Hypothalamus (tissue), 51 donors: ENCODE results near the gene CSTF3.

ENCODE experiments used
- DNase-seq, 51 donors: peaks; one replicate each; lab custom pipeline; 2025; lab: John Stamatoyannopoulos, UW

CSTF3 gene

DNA sequence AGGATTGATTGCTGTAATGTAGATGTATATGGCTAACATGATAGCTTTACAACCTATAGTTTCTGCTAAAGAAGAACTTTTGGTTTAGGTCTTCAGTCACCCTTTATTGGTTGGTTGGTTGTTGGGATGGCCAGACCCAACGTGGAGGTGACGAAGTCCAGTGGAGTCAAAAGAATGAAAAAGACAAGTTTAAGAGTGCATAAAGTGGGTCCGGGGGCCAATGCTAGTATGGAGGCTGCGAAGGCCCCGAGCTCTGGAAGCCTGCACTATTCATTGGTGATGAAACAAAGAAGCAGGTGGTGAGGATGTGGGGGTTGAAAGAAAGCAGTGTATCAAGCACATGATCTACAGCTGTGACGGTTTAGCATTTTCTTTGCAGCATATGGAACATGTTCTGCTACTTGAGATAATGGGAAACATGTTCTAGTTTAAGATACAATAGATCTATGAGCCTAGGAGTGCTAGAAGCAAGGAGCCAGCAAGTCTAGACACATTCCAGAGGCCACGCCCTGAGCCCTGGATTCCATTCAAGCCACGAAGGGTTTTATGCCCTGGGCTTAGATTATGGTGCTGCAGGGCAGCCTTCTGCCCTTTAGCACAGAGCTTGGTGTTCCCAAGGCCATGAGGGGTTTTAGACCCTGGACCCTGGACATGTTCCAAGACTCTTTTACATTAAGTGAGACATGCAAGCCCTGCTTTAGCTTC lies 115.6 kb downstream of the CSTF3 start:
- DNase-seq = no peak

DNA sequence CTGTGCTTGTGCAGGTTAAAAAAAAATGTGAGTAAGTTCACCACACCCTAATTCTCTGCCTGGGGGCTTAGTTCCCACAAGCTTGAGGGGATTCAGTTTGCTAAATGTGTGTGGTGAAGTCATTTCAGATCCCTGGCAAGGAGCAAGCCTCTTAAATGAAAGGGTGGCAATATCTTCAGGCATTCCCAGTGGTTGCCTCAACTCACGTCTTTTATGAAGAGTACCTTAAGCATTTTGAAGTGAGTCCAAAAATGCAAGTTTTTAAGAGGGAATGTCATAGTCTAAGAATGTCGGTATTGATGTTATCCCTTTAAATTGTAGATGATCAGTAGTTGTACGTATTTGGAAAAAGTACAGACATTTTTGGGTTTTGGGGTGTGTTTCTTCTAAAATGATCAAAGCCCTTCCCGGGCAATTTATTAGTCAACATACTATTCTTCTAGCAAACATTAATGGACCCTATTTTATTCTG lies 117.0 kb downstream of the CSTF3 start:
- no peak for DNase-seq

DNA sequence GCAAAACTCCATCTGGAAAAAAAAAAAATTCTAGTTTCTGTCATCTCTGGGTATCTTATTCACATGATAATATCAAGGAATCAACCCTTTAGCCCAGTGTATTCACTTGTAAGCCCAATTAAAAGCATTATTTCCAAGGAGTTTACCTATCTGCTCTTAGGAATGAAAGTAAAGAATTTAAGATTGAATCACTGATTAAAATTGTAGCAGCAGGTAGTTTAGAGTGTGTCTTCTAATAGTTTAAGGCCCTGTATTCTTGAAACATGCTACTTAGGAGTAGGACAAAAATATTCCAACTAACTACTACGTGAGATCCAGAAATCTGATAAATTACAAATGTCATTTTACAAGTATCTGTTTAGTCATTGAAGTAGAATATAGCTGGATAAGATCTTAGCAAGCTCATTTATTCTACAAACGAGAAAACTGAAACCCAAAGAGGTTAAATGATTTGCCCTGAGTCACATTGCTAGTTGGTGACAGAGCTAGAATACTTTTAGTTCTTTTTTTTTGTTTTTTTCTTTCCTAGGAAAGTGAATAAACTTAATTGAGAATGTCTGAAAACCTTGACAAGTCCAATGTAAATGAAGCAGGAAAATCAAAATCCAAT lies 118.0 kb downstream of the CSTF3 start:
- no peak for DNase-seq

DNA sequence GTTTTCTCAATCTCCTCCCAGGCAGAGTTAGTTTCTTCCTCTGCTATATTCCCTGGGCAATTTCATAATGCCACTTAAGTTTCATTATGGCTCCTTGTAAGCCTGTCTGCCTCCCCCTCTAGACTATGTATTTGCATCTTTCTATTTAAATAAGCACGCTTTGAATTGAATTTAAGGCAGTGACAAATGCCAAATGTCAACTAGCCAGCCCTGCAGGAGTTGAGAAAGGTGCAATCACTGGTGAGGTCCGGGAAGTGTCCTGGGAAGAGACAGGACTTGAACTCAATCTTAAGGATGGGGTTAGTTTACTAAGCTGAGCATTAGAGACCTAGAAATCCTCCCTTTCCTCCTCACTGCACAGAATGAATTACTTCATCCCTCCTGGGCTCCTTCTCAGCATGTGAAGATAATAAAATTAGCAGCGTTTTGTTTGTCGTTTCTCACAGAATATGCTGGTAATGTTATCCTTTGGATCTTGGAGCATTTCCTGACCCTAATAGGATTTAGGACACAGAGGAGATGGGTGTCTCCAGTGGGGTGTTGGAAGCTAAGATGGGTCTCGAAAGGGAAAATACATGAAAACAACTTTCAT lies 120.3 kb downstream of the CSTF3 start:
- no peak for DNase-seq

DNA sequence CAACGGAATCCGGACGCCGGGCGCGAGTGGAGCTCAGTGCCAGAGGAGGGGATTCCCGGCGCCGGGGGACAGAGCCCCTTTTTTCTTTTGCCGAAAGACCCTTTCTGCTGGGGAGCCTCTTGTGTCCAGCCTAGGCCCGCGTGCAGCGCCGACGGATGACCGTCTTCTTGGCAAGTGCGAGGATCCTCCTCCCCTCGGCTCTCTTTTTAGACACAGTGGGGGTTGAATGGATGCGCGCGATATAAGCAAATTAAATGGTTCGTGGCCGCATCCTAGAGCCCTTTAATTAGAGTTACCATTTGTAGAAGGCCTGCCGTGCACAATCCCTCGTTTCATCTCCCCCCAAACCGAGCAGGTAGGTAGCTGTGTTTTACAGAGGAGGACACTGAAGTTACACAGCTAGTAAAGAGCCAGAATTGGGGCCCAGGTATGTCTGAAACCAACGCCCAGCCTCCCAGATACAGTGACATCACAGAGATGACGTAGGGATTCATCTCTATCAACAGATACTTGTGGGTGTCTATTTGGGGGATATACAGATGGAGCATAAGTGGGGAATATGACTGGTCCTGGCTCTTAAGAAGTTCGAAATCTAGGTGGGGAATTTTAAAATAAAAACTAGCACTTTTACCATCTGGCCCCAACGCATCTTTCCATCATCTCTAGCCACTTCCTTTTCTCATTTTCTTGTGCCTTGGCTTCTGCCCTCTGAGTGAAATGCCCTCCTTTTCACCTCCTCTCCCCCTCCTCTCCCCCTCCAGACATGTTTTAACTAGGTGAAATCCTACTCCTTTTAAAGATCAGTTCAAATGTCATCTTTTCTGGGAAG lies 121.0 kb downstream of the CSTF3 start:
- peak in 6 of 51 donors; percentile 14 to 65 (median 36) for DNase-seq

DNA sequence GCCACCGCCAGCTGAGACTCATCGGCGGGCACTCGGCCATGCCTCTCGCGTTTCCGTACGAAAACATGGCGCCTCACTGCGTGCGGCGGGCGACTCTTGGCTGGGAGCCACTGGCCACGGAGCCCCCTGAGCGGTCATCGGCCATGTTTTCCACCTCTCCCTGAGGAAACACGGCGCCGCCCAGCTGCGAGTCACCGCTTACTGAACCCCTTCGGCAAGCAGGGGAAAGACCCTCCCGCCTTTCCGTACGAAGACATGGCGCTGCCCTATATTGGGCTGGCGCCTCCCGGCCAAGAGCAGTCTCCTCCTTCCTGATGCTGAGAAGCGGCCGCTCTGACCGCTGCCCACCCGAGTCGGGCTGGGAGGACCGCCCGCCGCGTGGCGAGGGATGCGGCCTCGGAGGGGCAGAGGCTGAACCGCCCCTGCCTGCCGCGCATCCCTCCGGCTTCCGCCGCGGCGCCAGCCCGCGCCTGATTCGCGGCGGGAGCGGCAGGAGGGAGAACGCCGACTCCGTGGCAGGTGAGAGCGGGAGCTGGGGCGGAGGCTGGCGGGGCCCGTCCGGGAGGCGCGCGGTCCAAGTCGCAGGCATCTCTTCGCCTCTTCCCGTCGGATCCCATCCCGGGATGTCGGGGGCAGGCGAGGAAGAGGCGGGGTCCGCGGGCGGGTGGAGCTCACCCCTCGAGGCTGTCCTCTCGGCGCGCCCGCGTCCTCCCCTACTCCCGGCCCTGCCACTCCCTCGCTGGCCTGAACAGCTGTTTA lies 121.8 kb downstream of the CSTF3 start, which contains the start of gene TCP11L1:
TCP11L1 (plus strand) TSS at position 299 of the 759 bp plus-strand sequence. CDS start 4,202 bp downstream, outside the sequence.
- DNase-seq = peak; percentile 69 to 98 (median 89)

DNA sequence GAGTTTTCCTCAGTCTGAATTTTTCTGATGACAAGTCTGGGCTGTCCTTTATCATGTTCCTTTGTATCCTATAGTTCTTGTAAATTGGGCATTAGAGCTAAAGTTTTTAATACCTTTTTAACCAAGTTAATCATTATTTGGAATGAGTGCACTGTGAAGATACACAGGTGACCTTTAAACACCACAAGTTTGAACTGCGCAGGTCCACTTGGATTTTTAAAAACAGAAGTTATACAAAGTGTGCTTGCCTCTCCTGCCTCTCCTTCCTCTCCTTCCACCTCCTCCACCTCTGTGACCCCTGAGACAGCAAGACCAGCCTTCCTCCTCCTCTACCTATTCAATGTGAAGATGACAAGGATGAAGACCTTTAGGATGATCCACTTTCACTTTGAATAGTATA lies 126.3 kb downstream of the CSTF3 start:
- no peak for DNase-seq
